Cardiac muscle cell (in vitro differentiated cells and primary cell): ENCODE measurements around the gene PEAR1. TPM values are rescaled to one million over a fixed set of nuclear protein-coding genes. Genes with fewer than 3 reads are reported as not detected.

Experiments
- DNase-seq, 2 donors: peaks; one replicate each; pipeline versions ENCODE4 v3.0.0 to v3.0.0-alpha.2; 2010 to 2017; ENCODE audit warnings: low read depth in 1 of 2, low spot score in 1 of 2
- H3K27ac ChIP-seq: fragments of 200-600 bp; sonication (generic); 2 replicates; pipeline ENCODE4 v1.5.1; 2016
- H3K27me3 ChIP-seq: fragments of 200-600 bp; sonication (generic); 2 replicates; pipeline ENCODE4 v1.6.0; 2016; ENCODE audit warnings: control low read depth
- H3K36me3 ChIP-seq: fragments of 200-600 bp; sonication (generic); 2 replicates; pipeline ENCODE4 v1.5.1; 2016; ENCODE audit warnings: control low read depth
- H3K4me1 ChIP-seq: fragments of 200-600 bp; sonication (generic); 2 replicates; pipeline ENCODE4 v1.8.1; 2017; ENCODE audit warnings: low read depth, mild to moderate bottlenecking, mixed run types
- H3K4me3 ChIP-seq: fragments of 200-600 bp; sonication (generic); 2 replicates; pipeline ENCODE4 v1.5.1; 2016; ENCODE audit warnings: mild to moderate bottlenecking
- H3K9me3 ChIP-seq: fragments of 200-600 bp; sonication (generic); 2 replicates; pipeline ENCODE4 v1.5.1; 2017; ENCODE audit warnings: low read depth, mild to moderate bottlenecking, control low read depth
- CTCF ChIP-seq: IDR thresholded peaks from 2 replicates; pipeline ENCODE4 v1.5.1; 2012; ENCODE audit warnings: low read depth, mild to moderate bottlenecking, low read length
- polyA plus RNA-seq: library from polyadenylated mRNA; unstranded; fragments of >200 nt; fragmentation: Nextera tagmentation; extraction: Ambion mirVana; gene quantifications from 2 replicates; pipeline ENCODE4 v1.2.1, GENCODE V29; 2016
- total RNA-seq: library from RNA; depleted of rRNA; stranded (reverse); fragments of >200 nt; gene quantifications from 2 replicates; pipeline ENCODE4 v1.2.3, GENCODE V29; 2016

Gene PEAR1
- total and polyA plus RNA-seq, 2 experiments from 2014 or later = 0.57 to 1.1 TPM

GRCh38 chr1:156862584-156862983, 30.9 kb upstream of the PEAR1 start:
- H3K27me3 ChIP-seq = peaks cover 50% of the 10 kb centered on the region
- no peaks in the 10 kb centered on the region for H3K36me3 ChIP-seq
- no peak overlapping the region for H3K27ac ChIP-seq
- TF ChIP-seq CTCF = no peak
- peaks cover 22% of the 10 kb centered on the region for H3K4me1 ChIP-seq
- no peaks in the 10 kb centered on the region for H3K9me3 ChIP-seq
- DNase-seq = no peak
- H3K4me3 ChIP-seq = no peak overlapping the region

- Histone ChIP-seq H3K27ac (no peak overlapping the region), H3K9me3 (no peaks in the 10 kb centered on the region), H3K27me3 (peaks cover 45% of the 10 kb centered on the region), H3K36me3 (no peaks in the 10 kb centered on the region), H3K4me3 (no peak overlapping the region), H3K4me1 (peaks cover 22% of the 10 kb centered on the region)
- TF ChIP-seq CTCF = no peak
- DNase-seq = peak in 1 of 2 donors; percentile 41
Observed at GRCh38 chr1:156862997-156863599, 30.4 kb upstream of the PEAR1 start.

GRCh38 chr1:156863631-156864030, 29.9 kb upstream of the PEAR1 start:
- peaks cover 19% of the 10 kb centered on the region for H3K4me1 ChIP-seq
- H3K27ac ChIP-seq = no peak overlapping the region
- no peak for DNase-seq
- TF ChIP-seq CTCF = no peak
- no peaks in the 10 kb centered on the region for H3K36me3 ChIP-seq
- no peak overlapping the region for H3K4me3 ChIP-seq
- H3K9me3 ChIP-seq = no peaks in the 10 kb centered on the region
- H3K27me3 ChIP-seq = peaks cover 39% of the 10 kb centered on the region

- Histone ChIP-seq H3K36me3 (no peaks in the 10 kb centered on the region), H3K4me3 (no peak overlapping the region), H3K27ac (no peak overlapping the region), H3K9me3 (no peaks in the 10 kb centered on the region), H3K27me3 (peaks cover 28% of the 10 kb centered on the region), H3K4me1 (peaks cover 18% of the 10 kb centered on the region)
- DNase-seq = no peak
- no peak for TF ChIP-seq CTCF
Observed at GRCh38 chr1:156864796-156865195, 28.7 kb upstream of the PEAR1 start.

GRCh38 chr1:156865258-156865657, 28.3 kb upstream of the PEAR1 start:
- peaks cover 24% of the 10 kb centered on the region for H3K27me3 ChIP-seq
- H3K36me3 ChIP-seq = no peaks in the 10 kb centered on the region
- H3K9me3 ChIP-seq = no peaks in the 10 kb centered on the region
- peaks cover 18% of the 10 kb centered on the region for H3K4me1 ChIP-seq
- no peak overlapping the region for H3K4me3 ChIP-seq
- TF ChIP-seq CTCF = no peak
- no peak for DNase-seq
- H3K27ac ChIP-seq = no peak overlapping the region
